Hematopoietic multipotent progenitor cell treated with erythropoietin and hydrocortisone succinate and interleukin-3 and kit ligand, for 6 days (in vitro differentiated cells): ENCODE measurements around the gene PCDH1.

Source experiments
- DNase-seq: peaks from one replicate; pipeline ENCODE4 v3.0.0-alpha.2; 2015

PCDH1 gene

GRCh38 chr5:141852448-141852847 is 25.8 kb downstream of the PCDH1 start:
- DNase-seq, result no peak

DNA sequence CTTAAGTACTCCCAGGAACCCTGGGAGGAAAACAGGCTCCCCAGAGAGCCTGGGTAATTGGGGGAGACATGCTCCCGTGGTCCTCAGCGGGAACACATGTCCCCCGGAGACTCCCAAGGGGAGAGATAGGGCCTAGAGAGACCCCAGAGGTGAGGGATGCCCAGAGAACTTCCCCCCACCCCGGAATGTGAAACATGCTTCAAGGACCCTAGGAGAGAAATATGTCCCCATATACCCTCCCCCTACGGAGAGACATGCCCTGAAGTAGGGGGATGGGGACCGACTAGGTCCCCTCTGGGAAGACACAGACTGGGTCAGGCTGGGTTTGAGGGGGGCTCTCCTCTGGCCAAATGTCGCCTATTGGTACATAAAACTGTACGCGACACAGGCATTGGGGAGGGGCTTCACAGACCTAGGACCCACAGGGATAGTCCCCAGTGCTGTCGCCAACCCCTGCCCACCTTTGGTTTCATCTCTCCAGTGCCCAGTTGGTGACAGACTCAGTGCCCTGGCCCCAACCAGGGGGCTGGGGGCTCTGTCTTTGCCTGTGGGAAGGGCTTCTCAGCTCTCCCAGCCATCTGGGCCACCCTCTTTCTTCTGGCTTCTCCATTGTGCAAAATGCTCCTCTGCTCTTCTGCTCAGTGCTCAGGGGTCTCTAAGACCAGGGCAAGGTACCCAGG is 26.9 kb downstream of the PCDH1 start:
- no peak for DNase-seq

GRCh38 chr5:141850786-141851185 is 27.4 kb downstream of the PCDH1 start:
- no peak for DNase-seq

DNA sequence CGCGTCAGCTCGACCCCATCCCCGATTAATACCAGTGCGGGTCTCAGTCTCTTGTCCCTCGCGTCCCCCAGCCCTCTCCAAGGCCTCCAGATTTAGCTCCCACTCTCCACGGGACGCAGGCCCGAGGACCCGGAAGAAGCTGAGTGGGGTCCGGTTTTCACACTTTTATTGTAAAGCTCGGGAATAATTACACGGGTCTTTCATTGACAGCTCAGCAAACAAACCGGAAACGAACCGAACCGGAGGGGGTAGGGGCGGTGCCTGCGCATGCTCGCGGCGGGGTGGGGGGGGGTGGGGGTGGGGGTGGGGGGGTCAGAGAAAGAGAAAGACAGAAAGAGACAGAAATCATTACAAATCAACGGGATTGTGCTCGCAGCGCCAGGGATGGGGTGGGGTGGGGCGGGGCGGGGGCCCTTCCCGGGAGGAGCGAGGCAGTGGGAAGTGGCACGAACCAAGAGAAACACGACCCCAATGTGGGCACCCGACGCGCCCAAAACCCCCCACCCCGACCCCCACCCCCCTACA is 27.9 kb downstream of the PCDH1 start:
- DNase-seq, result peak; percentile 41

DNA sequence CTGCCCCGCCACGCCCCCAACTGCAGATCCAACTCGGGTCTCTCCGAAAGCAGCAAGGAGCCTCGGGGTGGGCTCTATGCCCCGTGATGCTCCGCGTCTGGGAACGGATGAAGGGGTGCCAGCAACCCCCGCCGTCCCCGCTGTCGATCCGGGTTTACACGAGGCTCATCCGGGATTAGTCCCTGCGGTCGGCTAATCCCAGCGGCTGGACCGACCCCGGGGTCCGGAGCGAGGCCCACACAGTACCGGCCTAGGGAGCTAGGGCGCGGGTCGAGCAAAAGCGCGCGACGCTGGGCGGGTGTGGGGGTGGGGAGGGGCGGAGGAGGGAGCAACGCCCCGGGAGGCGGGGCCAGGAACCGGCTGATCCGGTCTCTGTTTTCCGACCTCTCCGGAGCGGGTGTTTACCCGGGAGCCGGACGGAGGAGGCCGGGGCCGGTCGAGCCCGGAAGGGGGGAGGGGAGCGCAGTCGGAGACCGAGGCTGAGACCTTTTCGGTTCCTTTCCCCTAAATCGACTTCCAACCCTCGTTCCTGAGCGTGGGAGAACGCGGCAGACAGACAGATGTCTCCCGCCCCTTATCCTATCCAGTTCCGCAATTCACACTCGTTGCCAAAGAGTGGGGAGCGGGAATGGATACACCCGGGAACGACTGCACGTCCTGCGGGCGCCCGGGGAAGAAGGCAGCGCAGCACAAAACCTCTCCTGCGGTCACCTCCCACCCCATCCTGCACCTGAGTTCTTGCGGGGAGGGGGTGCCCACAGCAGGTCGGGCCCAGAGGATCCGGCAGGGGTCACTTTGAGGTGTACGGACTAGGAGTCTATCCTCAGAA is 28.6 kb downstream of the PCDH1 start:
- peak; percentile 85 for DNase-seq

- DNase-seq, result peak; percentile 45
Observed at GRCh38 chr5:141848744-141849414, 29.3 kb downstream of the PCDH1 start.

GRCh38 chr5:141846031-141846430 is 32.2 kb downstream of the PCDH1 start:
- no peak for DNase-seq

DNA sequence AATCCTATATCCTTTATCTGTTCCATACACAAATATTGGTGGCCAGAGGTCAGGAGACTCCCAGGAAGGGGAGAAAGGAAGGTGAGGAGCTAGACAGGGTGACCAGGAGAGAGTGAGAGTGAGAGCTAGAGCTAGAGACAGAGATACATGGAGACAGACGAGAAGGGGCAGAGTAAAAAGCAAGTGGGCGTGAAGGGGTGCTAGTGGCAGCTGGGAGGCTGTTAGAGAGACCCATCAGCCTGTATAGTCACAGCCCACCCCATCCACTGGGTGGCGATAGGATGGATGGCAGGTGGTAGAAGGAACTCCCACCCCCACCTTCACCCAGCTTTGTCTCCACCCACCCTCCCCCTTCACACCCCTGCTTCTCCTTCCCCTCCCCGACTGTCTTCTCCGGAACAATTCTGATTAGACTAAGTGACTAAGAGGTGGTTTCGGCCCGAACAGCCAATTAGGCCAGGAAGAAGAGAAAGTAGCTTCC is 32.8 kb downstream of the PCDH1 start:
- peak; percentile 47 for DNase-seq

GRCh38 chr5:141844414-141845097 is 33.7 kb downstream of the PCDH1 start:
- DNase-seq, result no peak

DNA sequence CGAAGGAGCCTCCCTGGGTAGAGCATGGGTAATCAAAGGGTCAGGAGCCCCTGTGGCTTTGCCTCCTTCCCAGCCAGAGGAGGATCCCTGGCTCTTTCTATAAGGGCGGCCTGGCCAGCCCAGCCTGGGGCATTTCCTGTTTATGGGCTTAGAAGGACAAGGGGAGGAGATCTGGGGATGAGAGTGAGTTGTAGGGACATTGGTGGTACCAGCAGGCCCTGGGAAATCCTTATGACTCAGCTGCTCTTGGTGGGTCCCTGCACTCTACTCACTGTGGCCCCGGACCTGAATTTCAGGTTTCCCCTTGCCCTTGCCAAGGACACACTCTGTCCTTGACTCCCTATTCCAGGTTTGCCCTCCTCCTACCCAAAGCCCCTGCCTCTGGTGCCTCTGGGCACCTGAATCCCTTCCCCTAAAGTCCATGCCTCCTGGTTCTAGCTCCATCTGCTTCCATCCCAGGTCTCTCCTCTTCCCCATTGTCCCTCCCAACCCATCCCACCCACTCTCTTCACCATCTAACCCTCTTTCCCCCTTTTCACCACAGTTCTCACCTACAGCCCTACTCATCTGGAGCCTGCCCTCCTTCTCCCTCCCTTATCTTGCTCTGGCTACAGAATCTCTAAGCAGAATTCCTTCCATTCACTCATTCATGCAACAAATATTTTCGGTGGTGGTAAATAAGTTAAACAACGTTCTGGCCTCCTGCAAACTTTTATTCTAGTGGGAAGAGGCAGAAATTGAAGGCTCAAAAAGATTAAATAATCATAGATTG is 34.9 kb downstream of the PCDH1 start:
- DNase-seq, result no peak

- no peak for DNase-seq
Observed at GRCh38 chr5:141841378-141842180, 36.6 kb downstream of the PCDH1 start.

DNA sequence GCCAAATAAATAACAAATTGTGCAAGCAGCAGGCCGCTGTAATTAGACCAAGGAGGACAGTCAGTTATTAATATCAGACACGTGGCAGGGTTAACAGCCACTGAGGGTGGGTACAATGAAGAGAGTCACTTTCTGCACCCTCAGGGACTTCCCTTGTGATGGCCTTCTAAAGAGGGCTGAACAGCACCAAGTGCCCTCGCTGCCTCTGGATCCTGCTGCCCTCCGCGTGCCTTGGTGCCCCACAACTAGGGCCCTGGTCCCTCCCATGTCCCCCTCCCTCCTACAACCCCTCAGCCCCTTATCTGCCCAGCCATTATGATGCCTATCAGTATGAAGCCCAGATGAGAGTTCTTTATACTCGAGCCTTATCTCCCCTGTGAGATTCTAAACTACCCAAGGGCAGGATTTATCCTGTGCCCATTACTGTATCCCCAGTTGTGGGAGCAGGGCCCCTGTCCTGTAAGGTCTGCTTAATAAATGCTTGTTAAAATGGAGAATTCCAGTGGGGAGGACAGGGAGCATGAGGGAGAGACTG is 37.3 kb downstream of the PCDH1 start:
- DNase-seq, result no peak

DNA sequence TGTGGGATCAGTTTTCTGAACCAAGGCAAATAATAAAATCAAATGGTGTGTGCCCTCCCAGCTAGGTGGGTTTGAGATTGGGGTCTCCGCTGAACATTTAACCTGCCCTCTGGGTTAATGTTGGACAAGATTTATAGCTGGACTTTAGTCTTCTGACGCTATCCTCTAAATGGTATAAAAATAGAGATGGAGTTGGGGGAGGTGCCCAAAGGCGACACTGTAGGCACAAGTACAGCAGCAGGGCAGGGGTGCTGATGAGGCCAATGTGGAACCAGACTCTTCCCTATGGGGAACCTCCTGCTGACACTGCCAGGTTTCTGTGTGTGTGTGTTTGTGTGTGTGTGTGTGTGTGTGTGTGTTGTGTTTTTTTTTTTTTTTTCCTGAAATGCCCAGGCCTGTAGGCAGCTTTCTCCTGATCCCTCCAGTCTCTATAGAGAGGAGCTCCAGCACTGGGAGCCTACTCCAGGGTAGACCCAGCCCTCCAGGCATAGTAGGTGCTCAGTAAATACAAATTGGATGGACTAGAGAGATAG is 37.9 kb downstream of the PCDH1 start:
- DNase-seq, result no peak

GRCh38 chr5:141839015-141839513 is 39.1 kb downstream of the PCDH1 start:
- no peak for DNase-seq

DNA sequence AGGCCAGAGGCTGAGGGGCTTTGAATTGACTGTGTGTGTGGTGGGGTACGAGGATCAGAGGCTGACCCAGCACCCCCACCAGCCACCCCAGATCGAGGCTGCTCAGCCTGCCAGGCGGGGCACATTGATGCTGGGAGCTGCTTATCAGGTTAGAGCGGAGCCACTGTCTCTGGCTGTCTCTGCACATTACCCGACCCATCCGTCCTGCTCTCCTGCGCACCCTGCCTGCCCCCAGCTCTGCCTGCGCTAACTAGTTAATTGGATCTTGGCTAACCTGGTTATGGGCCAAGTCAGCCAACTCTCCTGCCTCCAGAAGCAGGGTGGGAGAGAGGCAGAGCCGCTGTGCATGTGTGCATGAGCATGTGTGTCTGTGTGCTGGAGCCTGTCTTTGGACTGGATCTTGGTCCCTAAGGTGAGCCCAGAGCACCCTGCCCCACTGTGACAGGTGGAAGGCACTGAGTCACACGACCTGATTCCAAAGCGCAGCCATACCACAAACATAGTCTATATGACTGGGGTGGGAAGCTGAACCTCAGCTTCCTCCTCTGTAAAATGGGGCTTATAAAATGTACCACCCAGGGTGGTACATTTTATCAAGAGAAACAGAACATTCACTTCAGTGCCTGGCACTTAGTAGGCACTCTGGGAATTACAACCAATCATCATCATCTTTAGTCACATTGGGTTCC is 39.7 kb downstream of the PCDH1 start:
- peak; percentile 30 for DNase-seq

- DNase-seq, result no peak
Observed at GRCh38 chr5:141835928-141836670, 42.1 kb downstream of the PCDH1 start.

GRCh38 chr5:141834331-141834730 is 43.9 kb downstream of the PCDH1 start:
- no peak for DNase-seq

DNA sequence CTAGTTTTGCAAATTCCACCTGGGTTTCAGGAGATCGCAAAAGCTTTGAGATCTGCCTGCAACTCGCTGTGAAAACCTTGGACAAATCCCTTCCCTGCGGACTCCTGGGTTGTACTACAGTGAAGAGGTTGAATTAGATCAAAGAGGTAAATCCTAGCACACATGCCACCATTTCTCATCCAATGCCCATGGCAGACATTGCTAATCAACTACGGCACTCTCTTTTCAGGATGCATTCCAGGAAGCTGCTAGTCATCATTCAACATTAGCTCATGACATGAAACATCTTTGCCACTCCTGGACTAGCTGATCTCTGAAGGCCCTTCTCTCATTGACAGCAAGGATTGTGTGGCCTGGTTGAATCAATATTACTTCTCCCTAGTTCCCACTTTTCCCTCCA is 46.1 kb downstream of the PCDH1 start:
- no peak for DNase-seq

DNA sequence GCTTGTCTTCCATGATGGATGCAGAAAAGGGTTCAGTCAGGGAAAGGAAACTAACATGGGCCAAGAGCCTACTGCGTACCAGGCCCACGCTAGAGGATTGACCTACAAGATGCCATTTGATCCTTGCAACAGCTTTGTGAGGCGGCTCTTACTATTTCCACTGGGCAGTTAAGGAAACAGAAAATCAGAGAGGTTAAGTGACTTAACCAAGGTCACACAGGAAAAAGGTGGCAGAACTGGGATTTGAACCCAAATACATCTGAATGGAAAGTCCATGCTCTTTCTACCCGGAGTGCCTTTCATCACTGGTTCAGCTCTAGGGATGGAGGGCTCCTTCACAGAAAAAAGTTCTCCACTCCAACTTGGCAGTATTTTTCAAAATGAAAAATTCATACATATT is 50.0 kb downstream of the PCDH1 start:
- DNase-seq, result no peak
